Ishikawa (cell line): Measurements from ENCODE around the gene PAPPA.

ENCODE experiments used
- CEBPB ChIP-seq: IDR thresholded peaks from 2 replicates; pipeline ENCODE4 v1.6.1; 2012
- CREB1 ChIP-seq: IDR thresholded peaks from 2 replicates; pipeline ENCODE4 v1.6.1; 2012; ENCODE audit warnings: low read depth
- EGR1 ChIP-seq: IDR thresholded peaks from 2 replicates; pipeline ENCODE4 v1.6.1; 2012
- EP300 ChIP-seq: IDR thresholded peaks from 2 replicates; pipeline ENCODE4 v1.6.1; 2012; ENCODE audit warnings: borderline replicate concordance
- FOXM1 ChIP-seq: IDR thresholded peaks from 2 replicates; pipeline ENCODE4 v1.6.1; 2012; ENCODE audit warnings: low read depth, borderline replicate concordance
- NFIC ChIP-seq: IDR thresholded peaks from 2 replicates; pipeline ENCODE4 v1.6.1; 2012
- RAD21 ChIP-seq: IDR thresholded peaks from 2 replicates; pipeline ENCODE4 v1.6.1; 2012; ENCODE audit warnings: low read depth
- TAF1 ChIP-seq: IDR thresholded peaks from 2 replicates; pipeline ENCODE4 v1.6.1; 2012; ENCODE audit warnings: low read depth, mild to moderate bottlenecking
- TCF12 ChIP-seq: IDR thresholded peaks from 2 replicates; pipeline ENCODE4 v1.6.1; 2012; ENCODE audit warnings: low read depth
- TEAD4 ChIP-seq: IDR thresholded peaks from 2 replicates; pipeline ENCODE4 v1.6.1; 2012
- YY1 ChIP-seq: IDR thresholded peaks from 2 replicates; pipeline ENCODE4 v1.6.1; 2012; ENCODE audit warnings: low read depth
- ZBTB7A ChIP-seq: IDR thresholded peaks from 2 replicates; pipeline ENCODE4 v1.6.1; 2012; ENCODE audit warnings: low read depth
- TF ChIP-seq, protein P1 (sequence below): IDR thresholded peaks from 2 replicates; pipeline ENCODE4 v1.6.1; 2012
- TF ChIP-seq, protein P2 (sequence below): IDR thresholded peaks from 2 replicates; pipeline ENCODE4 v1.6.1; 2012; ENCODE audit warnings: low read depth, mild to moderate bottlenecking
- TF ChIP-seq, protein P3 (sequence below): IDR thresholded peaks from 2 replicates; pipeline ENCODE4 v1.6.1; 2012

The PAPPA gene

DNA sequence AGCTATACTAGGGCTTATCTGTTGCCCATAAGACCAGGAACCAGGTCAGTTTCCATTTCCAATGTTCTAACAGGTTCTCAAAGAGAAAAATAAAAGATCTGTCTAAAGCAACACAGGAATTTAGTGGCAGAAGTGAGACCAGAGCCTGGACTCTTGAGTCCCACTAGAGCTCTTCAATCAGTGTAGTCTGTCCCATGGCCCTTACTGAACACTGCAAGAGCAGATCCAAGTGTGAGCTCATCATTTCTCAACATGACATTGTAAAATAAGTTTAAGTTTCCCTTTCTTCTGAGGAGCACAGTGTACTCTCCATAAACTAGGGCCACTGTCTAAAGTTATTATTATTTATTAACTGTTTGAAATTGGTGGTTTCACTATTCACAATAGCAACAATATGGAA is 8.6 kb upstream of the PAPPA start:
- no peak for TF ChIP-seq CEBPB
- TF ChIP-seq CREB1, result no peak
- TF ChIP-seq EGR1, result no peak
- TF ChIP-seq YY1, result no peak
- TF ChIP-seq, protein P1, sequence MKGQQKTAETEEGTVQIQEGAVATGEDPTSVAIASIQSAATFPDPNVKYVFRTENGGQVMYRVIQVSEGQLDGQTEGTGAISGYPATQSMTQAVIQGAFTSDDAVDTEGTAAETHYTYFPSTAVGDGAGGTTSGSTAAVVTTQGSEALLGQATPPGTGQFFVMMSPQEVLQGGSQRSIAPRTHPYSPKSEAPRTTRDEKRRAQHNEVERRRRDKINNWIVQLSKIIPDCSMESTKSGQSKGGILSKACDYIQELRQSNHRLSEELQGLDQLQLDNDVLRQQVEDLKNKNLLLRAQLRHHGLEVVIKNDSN, result no peak
- TF ChIP-seq FOXM1, result no peak
- TF ChIP-seq EP300, result no peak
- no peak for TF ChIP-seq RAD21
- TF ChIP-seq NFIC, result no peak
- TF ChIP-seq TAF1, result no peak
- no peak for TF ChIP-seq TEAD4
- TF ChIP-seq TCF12, result no peak
- no peak for TF ChIP-seq ZBTB7A
- TF ChIP-seq, protein P2, sequence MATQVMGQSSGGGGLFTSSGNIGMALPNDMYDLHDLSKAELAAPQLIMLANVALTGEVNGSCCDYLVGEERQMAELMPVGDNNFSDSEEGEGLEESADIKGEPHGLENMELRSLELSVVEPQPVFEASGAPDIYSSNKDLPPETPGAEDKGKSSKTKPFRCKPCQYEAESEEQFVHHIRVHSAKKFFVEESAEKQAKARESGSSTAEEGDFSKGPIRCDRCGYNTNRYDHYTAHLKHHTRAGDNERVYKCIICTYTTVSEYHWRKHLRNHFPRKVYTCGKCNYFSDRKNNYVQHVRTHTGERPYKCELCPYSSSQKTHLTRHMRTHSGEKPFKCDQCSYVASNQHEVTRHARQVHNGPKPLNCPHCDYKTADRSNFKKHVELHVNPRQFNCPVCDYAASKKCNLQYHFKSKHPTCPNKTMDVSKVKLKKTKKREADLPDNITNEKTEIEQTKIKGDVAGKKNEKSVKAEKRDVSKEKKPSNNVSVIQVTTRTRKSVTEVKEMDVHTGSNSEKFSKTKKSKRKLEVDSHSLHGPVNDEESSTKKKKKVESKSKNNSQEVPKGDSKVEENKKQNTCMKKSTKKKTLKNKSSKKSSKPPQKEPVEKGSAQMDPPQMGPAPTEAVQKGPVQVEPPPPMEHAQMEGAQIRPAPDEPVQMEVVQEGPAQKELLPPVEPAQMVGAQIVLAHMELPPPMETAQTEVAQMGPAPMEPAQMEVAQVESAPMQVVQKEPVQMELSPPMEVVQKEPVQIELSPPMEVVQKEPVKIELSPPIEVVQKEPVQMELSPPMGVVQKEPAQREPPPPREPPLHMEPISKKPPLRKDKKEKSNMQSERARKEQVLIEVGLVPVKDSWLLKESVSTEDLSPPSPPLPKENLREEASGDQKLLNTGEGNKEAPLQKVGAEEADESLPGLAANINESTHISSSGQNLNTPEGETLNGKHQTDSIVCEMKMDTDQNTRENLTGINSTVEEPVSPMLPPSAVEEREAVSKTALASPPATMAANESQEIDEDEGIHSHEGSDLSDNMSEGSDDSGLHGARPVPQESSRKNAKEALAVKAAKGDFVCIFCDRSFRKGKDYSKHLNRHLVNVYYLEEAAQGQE, result no peak
- TF ChIP-seq, protein P3, sequence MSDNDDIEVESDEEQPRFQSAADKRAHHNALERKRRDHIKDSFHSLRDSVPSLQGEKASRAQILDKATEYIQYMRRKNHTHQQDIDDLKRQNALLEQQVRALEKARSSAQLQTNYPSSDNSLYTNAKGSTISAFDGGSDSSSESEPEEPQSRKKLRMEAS, result no peak

DNA sequence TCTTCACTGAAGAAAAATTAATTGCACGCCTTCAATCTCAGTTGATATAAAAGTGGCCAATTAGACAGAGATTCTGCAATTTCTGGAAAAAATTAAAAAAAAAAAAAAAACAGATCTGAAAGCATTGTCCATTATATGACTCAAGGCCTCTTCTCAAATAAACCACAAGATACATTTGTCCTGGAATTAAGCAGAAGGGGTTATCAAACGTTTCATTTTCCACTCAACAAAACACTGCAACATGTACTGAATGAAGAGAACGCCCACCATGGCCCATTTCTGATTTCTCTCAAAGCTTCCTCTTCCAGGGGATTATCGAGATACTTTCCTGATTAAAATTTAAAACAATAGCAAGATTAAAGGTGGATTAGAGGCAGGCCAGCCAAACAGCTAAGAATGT is 5.8 kb upstream of the PAPPA start:
- TF ChIP-seq YY1 (no peak), NFIC (no peak), TCF12 (no peak), EP300 (no peak), CREB1 (no peak), RAD21 (no peak), CEBPB (no peak), ZBTB7A (no peak), EGR1 (no peak), FOXM1 (no peak), TAF1 (no peak)
- TF ChIP-seq, protein P3, result no peak
- TF ChIP-seq, protein P2, result no peak
- TF ChIP-seq, protein P1, result no peak

DNA sequence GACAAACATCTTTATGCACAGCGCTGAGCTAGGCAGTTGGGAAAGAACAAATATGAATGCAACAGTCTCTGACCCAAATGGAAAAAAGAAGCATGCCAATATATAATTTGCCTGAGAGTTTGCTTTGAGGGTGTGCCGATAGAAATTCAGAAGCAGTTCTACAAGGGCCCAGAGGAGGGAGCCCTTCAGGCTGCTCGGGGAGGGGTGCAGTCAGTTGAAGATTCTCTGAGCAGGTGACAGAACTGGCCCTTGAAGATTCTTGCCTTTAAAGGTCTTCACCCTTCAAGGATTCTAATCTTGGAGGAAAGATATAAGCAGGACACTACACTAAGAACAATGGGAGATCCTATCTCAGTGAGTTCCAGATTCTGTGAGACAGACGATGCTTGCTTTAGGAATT is 3.7 kb upstream of the PAPPA start:
- TF ChIP-seq RAD21, result peak; percentile 38; the same call in 1 of the 2 replicates
- TF ChIP-seq FOXM1, result no peak
- no peak for TF ChIP-seq CREB1
- TF ChIP-seq ZBTB7A, result no peak
- no peak for TF ChIP-seq NFIC

DNA sequence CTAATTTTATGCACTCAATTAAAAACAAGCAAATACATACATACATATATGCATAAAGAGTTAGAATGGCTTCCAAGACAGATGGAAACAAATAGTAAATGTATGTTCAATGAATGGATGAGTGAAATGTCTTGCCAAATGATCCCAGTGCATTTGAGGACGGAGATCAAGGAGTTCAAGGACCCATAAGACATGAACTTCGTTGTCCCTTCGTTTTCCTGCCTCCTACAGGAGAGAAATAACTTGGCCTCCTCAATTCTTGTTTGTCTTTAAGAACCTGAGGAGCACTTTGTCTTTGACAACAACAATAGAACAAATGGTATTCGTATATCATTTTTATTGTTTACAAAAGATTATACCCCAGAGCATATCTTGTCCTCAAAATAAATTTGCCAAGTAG is 2.4 kb upstream of the PAPPA start:
- TF ChIP-seq NFIC, result no peak
- TF ChIP-seq YY1, result no peak
- TF ChIP-seq FOXM1, result no peak
- no peak for TF ChIP-seq TEAD4
- no peak for TF ChIP-seq EGR1
- TF ChIP-seq CREB1, result no peak
- TF ChIP-seq EP300, result no peak
- TF ChIP-seq TCF12, result no peak
- no peak for TF ChIP-seq ZBTB7A
- no peak for TF ChIP-seq TAF1
- TF ChIP-seq CEBPB, result no peak
- TF ChIP-seq, protein P3, result no peak
- no peak for TF ChIP-seq RAD21
- TF ChIP-seq, protein P2, result no peak

DNA sequence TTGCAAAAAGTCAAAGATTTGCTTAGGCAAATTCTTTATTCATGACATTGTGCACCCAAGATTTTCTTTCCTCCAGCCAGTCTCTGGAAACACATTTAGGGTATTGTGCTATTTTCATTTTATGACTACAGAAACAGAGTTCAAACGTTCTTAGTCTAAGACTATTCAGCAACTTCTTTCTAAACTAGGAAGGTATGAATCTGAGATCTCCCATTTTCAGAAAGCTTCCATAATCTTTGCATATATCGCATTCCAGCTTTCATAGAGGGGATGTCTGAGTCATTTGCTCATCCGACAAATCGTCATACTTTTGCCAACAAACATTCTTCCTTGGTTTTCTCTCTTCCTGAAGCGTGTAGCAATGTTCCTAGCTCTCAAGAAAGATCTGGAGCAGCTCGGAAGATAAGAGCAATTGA is 1.6 kb upstream of the PAPPA start:
- TF ChIP-seq CEBPB, result no peak
